Loucy (cell line): ENCODE results near the gene FKBP15.

Source experiments
- EZH2phosphoT487 ChIP-seq: fragments of 200-600 bp; IDR thresholded peaks from 2 replicates; pipeline ENCODE4 v1.6.1; 2018; ENCODE audit warnings: antibody characterized with exemption, mild to moderate bottlenecking, moderate library complexity, borderline replicate concordance
- TF ChIP-seq, protein P1 (sequence below): fragments of 200-600 bp; sonication (generic); conservative IDR thresholded peaks from 2 replicates; pipeline ENCODE4 v1.5.1; 2014; ENCODE audit warnings: mild to moderate bottlenecking, antibody characterized with exemption, low read length

DNA sequence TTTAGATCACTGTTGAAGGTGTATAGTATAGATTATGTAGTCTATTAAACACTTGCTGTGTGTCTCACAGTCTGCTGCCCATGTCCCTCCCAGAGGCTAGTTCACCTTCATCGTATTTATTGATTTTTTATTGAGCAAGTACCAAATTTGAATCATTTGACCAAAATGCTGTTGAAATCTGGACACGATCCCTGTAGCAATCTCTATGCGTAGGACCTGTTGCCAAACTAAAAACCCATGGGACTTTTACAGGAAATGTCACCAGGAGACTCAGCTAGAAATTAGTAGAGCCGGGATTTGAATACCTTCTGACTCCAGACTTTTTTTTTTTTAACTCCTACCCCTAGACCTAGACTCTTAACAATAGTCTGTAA lies 17.8 kb upstream of the FKBP15 start:
- TF ChIP-seq, protein P1, sequence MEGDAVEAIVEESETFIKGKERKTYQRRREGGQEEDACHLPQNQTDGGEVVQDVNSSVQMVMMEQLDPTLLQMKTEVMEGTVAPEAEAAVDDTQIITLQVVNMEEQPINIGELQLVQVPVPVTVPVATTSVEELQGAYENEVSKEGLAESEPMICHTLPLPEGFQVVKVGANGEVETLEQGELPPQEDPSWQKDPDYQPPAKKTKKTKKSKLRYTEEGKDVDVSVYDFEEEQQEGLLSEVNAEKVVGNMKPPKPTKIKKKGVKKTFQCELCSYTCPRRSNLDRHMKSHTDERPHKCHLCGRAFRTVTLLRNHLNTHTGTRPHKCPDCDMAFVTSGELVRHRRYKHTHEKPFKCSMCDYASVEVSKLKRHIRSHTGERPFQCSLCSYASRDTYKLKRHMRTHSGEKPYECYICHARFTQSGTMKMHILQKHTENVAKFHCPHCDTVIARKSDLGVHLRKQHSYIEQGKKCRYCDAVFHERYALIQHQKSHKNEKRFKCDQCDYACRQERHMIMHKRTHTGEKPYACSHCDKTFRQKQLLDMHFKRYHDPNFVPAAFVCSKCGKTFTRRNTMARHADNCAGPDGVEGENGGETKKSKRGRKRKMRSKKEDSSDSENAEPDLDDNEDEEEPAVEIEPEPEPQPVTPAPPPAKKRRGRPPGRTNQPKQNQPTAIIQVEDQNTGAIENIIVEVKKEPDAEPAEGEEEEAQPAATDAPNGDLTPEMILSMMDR: no peak
- no peak for TF ChIP-seq EZH2phosphoT487
